Left renal cortex interstitium (tissue), 4 donors: ENCODE measurements around the gene CCDC85A. TPM values are rescaled to one million over a fixed set of nuclear protein-coding genes. Genes with fewer than 3 reads are reported as not detected.

Experiments used
- DNase-seq, 4 donors: peaks; one replicate each; pipeline ENCODE4 v3.0.0-alpha.2; 2013; ENCODE audit warnings: low read depth in 4 of 4, low spot score in 2 of 4, missing footprints in 1 of 4
- polyA plus RNA-seq, 4 donors: library from polyadenylated mRNA; unstranded; fragments of 120-200 nt; gene quantifications; one replicate each; pipeline ENCODE4 v1.2.1, GENCODE V29; 2013; ENCODE audit not compliant: insufficient read length in 4 of 4

CCDC85A gene
- polyA plus RNA-seq, 4 donors: 1.6 to 2.0 (median 1.7) TPM

GRCh38 chr2:56234241-56234640, 50.5 kb downstream of the CCDC85A start:
- no peak for DNase-seq

DNA sequence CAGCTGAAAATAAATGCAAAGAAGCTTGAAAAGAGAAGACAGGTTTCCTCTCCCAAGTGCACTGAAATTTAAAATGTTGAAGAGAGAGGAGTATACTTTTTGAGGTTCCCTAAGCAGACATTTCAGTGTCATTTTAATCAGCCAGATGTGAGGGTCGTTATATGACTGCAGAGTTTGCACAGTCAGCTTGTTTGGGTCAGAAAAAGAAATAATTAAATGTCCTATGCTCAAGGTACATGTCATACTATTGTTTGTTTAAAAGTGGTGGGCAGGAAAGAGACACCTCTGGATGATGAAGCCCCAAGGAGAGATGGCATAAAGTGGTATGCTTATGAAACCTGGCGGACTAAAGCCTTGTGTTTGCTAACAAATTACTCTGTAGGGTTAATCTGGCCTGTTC, 55.2 kb downstream of the CCDC85A start:
- no peak for DNase-seq

- DNase-seq: no peak
Measured at GRCh38 chr2:56239437-56239836, 55.6 kb downstream of the CCDC85A start.

DNA sequence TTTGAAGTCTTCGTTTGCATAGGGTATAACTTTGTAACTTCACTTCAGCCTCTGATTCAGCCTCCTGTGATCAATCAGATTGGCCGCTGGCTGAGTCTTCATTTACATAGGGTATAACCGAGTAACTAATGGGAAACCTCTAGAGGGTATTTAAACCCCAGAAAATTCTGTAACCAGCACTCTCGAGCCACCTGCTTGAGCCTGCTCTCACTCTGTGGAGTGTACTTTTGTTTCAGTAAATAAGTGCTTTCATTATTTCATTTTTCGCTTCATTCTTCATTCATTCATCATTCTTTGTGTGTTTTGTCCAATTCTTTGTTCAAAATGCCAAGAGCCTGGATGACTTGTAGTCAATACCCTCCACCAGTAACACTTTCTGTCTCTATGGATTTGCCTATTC, 56.4 kb downstream of the CCDC85A start:
- DNase-seq: no peak

DNA sequence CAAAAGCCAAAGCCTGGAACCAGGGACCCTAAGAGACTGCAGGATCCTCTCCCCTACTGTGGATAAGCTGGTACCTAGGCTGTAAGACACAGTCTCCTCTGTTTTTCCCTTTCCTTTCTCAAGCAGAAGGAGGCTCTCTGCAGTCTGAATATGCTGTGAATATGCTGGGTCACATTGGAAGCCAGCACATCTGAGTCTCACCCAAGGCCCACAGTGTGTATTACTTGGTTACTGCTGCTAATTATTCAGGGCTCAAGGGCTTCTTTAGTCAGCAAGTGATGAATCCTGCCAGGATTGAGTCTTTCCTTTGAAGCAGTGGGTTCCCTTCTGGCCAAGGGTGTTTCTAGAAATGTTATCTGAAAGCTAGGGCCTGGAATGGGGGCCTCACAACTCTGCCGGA, 60.7 kb downstream of the CCDC85A start:
- DNase-seq: no peak

DNA sequence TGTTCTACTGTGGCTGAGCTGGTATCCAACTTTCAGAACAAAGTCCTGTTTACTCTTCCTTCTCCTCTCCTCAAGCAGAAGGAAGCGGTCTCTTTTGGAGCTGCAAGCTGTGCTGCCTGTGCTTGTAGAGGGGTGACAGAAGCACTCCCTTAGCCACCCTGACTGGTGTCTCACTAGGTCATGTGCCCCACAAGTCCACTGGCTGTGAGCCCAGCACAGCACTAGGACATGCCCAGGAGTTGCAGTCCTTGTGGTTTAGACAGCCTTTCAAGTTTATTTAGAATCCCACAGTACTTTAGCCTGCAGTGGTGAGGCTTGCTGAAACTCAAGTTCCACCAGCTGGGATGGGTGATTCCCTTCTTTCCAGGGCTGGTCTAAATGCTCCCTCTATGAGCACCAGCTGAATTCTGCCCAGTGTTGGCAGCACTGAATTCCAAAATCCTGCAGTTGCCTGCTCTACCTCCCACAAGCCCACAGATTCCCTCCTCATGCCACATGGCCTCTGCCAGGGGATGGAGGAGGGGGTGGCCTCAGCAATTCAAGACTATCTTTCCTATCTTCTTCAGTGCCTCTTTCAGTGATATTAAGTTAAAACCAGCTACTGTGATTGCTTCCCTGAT, 61.2 kb downstream of the CCDC85A start:
- DNase-seq: no peak

- no peak for DNase-seq
Measured at GRCh38 chr2:56248965-56249742, 65.4 kb downstream of the CCDC85A start.

DNA sequence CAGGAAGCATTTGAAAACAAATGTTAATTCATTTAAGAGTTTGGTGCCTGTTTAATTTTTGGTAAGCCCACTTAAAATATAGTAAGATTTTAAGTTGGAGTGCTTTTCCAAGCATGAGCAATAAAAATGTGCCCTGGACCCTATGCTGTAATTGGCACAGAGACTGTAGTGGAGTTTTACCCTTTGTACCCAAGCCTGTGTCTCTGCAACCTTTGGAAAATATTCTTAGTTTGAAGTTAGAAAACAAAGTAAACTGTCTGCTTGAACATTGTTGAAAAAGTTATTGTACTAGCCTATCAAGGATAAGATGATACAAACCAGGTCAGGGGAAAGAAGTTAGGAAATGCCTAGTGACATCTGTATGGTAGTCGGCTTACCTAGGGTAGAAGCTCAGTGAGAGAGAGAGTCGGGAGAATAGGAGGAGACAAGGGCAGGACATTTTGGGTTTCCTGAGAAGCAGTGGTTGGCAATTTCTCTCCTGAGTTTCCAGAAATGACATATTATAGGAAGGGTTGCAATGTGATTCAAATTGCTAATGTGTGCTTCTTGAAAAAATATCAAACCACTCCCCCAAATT, 66.5 kb downstream of the CCDC85A start:
- no peak for DNase-seq

DNA sequence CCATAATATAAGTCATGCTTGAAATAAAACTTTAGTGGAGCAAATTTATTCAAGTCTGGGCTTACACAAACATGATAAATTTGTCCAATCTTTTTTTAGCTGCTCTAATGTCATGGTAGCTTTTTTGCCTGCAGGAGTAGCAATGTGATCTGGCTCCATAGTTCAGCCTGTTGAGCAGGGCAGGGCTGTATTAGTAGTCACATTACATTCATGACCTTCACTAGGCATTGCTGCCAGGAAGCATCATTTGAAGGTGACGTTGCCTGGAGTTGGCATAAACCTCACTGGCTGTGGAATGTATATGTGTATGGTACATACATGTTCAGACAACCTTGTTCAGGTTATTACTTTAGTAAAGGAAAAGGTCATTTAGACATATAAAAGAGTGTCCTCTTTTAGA, 76.6 kb downstream of the CCDC85A start:
- DNase-seq: no peak

DNA sequence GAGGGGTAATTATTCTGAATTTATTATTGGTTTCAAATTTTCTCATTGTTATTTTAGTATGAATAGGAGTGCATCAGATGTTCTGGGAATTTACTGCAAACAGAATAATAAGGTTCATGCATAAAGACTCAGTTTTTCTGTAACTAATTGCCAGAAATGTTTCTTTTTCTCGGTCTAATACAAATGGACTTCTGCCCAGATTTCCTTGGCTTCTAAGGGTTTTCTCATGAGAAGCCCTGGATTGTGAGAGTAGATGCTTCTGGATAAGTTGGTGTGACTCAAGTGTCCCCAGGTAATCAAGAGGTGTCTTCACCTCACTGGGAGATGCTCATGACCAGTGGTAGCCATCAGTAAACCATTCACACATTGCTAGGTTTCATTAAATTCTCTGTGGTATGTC, 78.5 kb downstream of the CCDC85A start:
- no peak for DNase-seq

- no peak for DNase-seq
Measured at GRCh38 chr2:56263876-56264275, 80.1 kb downstream of the CCDC85A start.

DNA sequence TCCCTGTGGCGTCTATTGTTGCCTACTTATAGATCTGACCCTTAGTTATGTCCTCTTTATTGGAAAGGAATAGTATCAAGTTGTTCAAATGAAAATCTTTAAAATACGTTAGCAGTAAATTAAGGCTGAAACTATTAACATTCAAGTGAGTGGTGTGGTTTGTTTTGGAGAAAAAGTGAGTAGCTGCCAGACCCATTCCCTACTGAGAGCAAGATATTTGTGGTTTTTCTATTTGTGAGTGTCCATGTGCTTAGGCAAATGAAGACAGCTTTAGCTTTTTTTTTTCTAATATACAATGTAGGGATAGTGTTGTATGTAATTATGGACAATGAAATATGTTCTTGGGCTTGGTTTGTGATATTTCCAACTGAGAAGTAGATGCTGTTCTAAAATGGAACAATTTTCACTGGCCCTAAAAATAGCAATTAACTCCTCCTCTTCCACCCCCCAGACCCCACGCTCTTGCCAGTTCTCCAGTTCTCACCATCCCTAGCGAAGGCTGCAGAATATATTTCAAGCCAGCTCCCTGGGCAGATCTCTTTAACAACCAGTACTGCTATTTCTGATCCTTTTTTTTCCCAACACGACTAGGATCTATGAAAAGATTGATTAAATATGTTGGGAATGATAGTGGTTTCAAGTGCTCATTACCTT, 83.1 kb downstream of the CCDC85A start:
- DNase-seq: no peak

DNA sequence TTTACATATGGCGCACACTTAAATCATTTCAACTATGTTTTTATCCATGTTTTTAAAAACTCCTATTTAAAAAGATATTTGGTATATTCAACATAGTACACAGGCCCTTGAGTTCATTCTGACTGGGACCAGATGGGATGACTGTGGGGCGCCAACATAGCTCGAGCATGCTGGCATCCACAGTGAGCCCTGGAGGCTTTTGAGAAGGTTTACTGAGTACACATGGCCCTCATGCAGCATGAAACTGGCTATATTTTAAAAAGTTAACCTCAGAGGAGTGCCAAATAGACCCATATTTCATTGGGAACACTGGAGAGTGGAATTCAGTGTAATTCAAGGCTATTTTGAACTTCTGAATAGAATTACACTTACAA, 83.6 kb downstream of the CCDC85A start:
- DNase-seq: no peak

DNA sequence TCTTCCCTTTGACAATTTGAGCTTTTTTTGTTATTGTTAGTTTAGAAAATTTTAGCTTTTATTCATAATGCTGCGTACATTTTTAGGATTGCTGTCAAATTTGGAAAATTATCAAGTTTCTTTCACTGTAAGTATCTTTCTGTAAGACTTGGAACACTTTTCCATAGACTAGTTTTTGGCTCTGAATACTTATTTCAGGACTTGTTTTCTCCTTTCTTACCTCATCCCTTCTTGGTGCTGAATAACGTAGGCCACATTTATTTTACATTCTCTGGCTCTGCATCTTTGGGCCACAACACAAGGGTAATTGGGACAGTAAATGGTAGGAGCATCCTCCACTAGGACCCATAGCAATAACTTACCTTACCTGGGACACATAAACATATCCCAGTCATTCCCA, 85.1 kb downstream of the CCDC85A start:
- no peak for DNase-seq

DNA sequence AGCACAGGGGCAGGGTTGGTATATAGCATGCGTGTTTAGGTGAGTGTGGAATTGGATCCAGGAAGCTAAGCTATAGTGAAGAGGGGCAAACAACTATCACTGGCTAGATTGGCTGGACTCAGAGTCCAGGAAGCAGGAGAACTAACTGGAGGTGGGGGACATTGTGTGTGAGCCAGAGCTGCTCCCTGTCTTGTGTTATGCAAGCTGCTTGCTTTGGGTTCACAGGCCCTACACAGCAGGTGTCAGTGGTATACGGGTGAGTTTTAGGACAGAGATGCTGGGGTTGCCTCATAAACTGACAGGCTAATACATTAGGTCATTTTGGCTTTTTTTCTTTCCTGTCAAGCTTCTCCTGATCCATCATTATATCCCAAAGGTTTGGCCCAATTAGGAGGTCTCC, 87.5 kb downstream of the CCDC85A start:
- DNase-seq: no peak

DNA sequence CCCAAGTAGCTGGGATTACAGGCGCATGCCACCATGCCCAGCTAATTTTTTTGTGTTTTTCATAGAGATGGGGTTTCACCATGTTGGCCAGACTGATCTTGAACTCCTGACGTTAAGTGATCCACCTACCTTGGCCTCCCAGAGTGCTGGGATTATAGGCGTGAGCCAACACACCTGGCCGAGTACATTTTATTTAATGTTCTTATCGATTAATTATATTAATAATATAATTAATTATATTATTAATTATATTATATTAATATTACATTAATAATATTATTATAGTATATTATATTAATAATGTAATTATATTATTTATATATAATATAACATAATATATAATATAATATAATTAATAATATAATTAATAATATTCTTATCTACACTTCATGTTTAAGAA, 101.4 kb downstream of the CCDC85A start:
- no peak for DNase-seq

DNA sequence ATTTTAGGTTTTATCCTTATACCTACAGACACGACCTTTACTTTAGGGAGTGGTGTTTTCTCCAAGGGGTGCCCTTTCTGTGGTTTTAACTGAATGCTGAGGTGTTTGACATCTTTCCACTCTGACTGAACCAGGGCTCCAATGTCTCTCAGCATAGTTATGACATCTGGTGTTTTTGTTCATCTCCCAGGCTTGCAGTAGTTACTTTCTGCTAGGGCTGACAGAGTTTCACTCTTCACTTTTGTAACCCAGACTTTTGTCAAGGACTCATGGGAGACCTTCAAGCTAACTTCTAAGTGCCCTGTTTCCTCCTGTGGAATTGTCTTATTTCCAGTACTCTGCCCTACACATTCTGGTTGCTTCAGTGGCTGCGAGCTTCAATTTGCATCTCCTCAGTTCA, 103.1 kb downstream of the CCDC85A start:
- no peak for DNase-seq

DNA sequence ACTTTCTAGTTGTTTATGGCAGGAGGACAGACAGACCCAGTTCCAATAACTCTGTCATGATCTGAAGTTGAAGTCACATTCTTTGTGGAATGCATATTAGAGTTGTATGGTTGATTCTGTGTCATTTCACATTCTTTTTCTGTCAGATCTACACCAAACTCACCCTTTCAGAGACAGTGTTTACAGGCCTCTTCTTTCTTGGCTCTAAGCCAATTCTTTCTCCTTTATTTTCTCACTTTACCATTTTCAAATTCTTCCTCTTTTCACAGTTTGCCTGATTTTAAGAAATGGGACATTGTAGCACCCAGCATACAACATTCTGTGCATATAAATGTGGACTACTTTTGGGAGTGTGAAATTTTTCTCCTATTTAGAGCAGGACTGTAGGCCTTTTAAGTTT, 103.7 kb downstream of the CCDC85A start:
- DNase-seq: no peak

DNA sequence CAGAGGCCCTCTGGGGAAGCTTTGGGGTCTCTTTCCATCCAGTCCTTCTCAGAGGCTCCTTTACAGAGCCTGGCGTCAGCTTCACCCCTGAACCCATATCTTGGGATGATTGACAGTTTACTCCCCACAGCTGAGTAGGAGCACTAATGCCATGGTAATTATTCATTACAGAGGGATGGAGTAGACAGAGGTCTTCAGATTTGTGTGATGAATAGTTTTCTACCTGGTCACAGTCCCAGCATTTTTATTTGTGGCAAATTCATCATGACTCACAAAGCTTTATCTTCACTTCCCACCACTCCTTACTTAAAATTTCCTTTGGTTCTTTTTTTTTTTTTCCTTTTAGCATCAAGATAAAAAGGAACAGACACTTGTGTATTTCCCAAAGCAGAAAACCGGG, 104.2 kb downstream of the CCDC85A start:
- no peak for DNase-seq

DNA sequence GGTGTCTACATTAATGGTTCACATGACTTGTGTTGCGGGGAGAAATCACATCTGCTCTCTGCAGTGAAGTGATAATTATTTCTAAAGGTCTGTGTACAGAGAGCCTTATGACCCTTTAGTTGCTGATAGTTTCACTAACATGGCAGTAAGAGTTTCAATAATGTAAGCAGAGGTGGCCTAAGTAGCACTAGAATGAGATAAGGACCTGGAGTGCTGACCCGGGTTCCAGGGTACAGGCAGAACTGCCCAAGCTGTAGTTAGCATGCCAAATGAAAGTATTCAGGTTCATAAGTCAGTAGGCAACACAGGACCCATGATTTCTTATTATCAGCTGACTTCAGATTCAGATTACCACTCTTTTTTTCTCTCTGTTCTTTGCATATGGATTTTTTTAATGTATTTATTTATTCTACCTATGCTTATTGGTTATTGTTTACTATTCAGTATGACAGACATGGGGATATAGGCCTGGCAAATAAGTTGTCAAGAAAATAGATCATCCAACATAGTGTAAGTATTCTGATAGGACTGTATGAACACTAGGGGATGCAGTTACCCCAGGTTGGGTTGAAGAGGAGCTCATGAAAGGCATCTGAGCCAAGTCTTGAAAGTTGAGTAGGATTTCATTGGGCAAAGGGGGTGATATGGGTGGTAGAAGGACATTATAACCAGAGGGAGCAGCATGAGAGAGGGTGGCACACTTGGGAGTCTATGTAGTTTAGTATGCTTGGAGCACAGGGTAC, 105.2 kb downstream of the CCDC85A start:
- no peak for DNase-seq

GRCh38 chr2:56291711-56292110, 107.9 kb downstream of the CCDC85A start:
- DNase-seq: no peak
